Ascending aorta (tissue), 2 donors: Measurements from ENCODE around the gene CLEC11A. TPM values are rescaled to one million over a fixed set of nuclear protein-coding genes. Genes with fewer than 3 reads are reported as not detected.
A peak's percentile ranks its signal among the peaks of the same experiment; 100 is the strongest.

Source experiments
- DNase-seq, 2 donors: peaks; one replicate each; pipeline ENCODE4 v3.0.0-alpha.2; 2019; ENCODE audit warnings: low spot score in 2 of 2
- H3K27ac ChIP-seq, 2 donors: fragments of 200-600 bp; sonication (generic); one replicate each; pipeline ENCODE4 v1.5.1; 2016 to 2017; ENCODE audit warnings: mild to moderate bottlenecking in 1 of 2
- H3K27me3 ChIP-seq: fragments of 200-600 bp; sonication (generic); one replicate; pipeline ENCODE4 v1.5.1; 2017
- H3K36me3 ChIP-seq, 2 donors: fragments of 200-600 bp; sonication (generic); one replicate each; pipeline ENCODE4 v1.5.1; 2016
- H3K4me1 ChIP-seq, 2 donors: fragments of 200-600 bp; sonication (generic); one replicate each; pipeline ENCODE4 v1.5.1; 2016 to 2017; ENCODE audit warnings: mild to moderate bottlenecking in 1 of 2
- H3K4me3 ChIP-seq, 2 donors: fragments of 200-600 bp; sonication (generic); one replicate each; pipeline ENCODE4 v1.5.1; 2016 to 2017; ENCODE audit warnings: mild to moderate bottlenecking in 1 of 2
- H3K9me3 ChIP-seq, 2 donors: fragments of 200-600 bp; sonication (generic); one replicate each; pipeline ENCODE4 v1.5.1; 2016
- intact Hi-C: fragments of 100-400 bp; cut with DNase I; formaldehyde crosslinking; loops from one replicate; pipeline ENCODE4 v1.15.1; 2023
- total RNA-seq: library from RNA; depleted of rRNA; stranded (reverse); fragments of >200 nt; gene quantifications from one replicate; pipeline ENCODE4 v1.1.0, GENCODE V29; 2016
- TF ChIP-seq, protein P1 (sequence below), 3 experiments: fragments of 200-600 bp in 2 of 3; fragments of 450-650 bp in 1 of 3; sonication (generic) in 2 of 3; IDR thresholded peaks; one replicate each; pipeline ENCODE4 v1.5.1; 2016 to 2019; ENCODE audit warnings: antibody characterized with exemption in 3 of 3, mild to moderate bottlenecking in 1 of 3, moderate library complexity in 1 of 3

CLEC11A gene
- total RNA-seq, 1 donor from 2014 or later, result not detected

DNA sequence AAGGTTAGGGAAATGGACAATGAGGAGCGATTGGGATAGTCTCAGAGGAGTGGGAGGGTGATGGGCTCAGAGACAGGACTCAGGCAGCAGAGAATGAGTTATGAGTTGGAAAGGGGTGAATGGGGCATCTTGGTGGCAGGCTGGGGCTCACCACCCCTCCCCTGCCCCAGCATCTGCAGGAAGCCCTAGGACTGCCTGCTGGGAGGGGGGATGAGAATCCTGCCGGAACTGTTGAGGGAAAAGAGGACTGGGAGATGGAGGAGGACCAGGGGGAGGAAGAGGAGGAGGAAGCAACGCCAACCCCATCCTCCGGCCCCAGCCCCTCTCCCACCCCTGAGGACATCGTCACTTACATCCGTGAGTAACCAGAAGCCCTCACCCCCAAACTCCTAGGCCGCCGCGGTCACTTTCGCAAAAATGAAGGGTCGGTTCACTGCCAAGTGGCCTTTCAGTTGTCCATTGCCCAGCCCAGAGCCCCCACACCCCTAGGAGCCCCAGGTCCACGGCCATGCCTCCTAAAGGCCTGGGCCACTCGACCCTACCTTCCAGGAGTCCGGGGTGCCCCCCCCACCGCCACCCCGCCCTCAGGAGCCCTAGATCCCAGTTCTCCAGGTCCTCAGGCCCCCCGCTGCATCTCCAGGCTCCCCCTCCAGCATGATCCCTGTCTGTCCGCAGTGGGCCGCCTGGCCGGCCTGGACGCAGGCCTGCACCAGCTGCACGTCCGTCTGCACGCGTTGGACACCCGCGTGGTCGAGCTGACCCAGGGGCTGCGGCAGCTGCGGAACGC is 764 bp downstream of the CLEC11A start:
- peaks cover 7% of the 10 kb centered on the region for H3K27me3 ChIP-seq
- no peaks in the 10 kb centered on the region for H3K36me3 ChIP-seq
- H3K27ac ChIP-seq, result peak overlapping the region in 1 of 2 donors; percentile 34
- peaks cover 9 to 12% of the 10 kb centered on the region in 2 donors for H3K4me1 ChIP-seq
- intact Hi-C loops, result no loop called here
- DNase-seq, result no peak
- no peaks in the 10 kb centered on the region for H3K9me3 ChIP-seq
- peak overlapping the region; percentile 51 to 71 for H3K4me3 ChIP-seq
- TF ChIP-seq, protein P1, sequence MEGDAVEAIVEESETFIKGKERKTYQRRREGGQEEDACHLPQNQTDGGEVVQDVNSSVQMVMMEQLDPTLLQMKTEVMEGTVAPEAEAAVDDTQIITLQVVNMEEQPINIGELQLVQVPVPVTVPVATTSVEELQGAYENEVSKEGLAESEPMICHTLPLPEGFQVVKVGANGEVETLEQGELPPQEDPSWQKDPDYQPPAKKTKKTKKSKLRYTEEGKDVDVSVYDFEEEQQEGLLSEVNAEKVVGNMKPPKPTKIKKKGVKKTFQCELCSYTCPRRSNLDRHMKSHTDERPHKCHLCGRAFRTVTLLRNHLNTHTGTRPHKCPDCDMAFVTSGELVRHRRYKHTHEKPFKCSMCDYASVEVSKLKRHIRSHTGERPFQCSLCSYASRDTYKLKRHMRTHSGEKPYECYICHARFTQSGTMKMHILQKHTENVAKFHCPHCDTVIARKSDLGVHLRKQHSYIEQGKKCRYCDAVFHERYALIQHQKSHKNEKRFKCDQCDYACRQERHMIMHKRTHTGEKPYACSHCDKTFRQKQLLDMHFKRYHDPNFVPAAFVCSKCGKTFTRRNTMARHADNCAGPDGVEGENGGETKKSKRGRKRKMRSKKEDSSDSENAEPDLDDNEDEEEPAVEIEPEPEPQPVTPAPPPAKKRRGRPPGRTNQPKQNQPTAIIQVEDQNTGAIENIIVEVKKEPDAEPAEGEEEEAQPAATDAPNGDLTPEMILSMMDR (IDR thresholded peaks at IDR 0.05), result no peak

DNA sequence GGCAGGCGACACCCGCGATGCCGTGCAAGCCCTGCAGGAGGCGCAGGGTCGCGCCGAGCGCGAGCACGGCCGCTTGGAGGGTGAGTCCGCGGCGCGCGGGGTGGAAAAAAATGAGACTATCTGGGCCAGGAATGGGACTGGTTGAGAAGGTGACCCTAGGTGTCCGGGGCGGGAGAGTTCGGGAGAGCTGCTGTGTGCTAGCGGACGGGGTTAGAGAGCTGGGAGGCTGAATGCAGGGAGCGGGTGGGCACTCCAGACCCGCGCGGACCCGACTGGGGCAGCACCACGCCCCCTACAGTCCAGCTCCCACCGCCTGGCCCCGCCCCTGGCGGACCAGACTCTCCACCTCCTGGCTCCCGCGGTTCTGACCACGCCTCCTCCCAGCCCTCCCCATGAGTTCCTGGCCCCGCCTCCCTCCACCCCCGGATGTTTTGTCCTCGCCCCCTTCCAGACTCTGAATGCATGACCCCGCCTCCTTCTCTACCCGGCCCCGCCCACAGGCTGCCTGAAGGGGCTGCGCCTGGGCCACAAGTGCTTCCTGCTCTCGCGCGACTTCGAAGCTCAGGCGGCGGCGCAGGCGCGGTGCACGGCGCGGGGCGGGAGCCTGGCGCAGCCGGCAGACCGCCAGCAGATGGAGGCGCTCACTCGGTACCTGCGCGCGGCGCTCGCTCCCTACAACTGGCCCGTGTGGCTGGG is 1.5 kb downstream of the CLEC11A start:
- H3K27ac ChIP-seq, result peak overlapping the region; percentile 12 to 26
- intact Hi-C loops, result no loop called here
- DNase-seq, result peak; percentile 85 to 96
- H3K9me3 ChIP-seq, result no peaks in the 10 kb centered on the region
- H3K4me1 ChIP-seq, result peaks cover 6 to 10% of the 10 kb centered on the region in 2 donors
- peak overlapping the region; percentile 51 to 71 for H3K4me3 ChIP-seq
- no peaks in the 10 kb centered on the region for H3K27me3 ChIP-seq
- no peaks in the 10 kb centered on the region for H3K36me3 ChIP-seq
- TF ChIP-seq, protein P1 (IDR thresholded peaks at IDR 0.05), result peak; percentile 44 to 68 (median 63)

DNA sequence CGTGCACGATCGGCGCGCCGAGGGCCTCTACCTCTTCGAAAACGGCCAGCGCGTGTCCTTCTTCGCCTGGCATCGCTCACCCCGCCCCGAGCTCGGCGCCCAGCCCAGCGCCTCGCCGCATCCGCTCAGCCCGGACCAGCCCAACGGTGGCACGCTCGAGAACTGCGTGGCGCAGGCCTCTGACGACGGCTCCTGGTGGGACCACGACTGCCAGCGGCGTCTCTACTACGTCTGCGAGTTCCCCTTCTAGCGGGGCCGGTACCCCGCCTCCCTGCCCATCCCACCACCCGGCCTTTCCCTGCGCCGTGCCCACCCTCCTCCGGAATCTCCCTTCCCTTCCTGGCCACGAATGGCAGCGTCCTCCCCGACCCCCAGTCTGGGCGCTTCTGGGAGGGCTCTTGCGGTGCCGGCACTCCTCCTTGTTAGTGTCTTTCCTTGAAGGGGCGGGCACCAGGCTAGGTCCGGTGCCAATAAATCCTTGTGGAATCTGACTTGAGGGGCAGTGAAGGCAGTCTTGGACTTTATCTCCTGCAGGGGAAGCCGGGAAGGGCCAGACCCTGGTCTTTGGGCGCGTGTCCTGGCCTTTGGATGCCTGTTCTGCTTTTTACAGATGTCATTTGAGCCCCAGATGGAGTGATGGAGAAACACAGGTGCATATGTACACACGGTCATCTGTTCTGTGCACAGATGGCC is 2.2 kb downstream of the CLEC11A start:
- Histone ChIP-seq H3K27ac (peak overlapping the region; percentile 12 to 26), H3K36me3 (no peaks in the 10 kb centered on the region), H3K4me3 (peak overlapping the region; percentile 51 to 71), H3K27me3 (no peaks in the 10 kb centered on the region), H3K9me3 (no peaks in the 10 kb centered on the region), H3K4me1 (peaks cover 6 to 10% of the 10 kb centered on the region in 2 donors)
- TF ChIP-seq, protein P1 (IDR thresholded peaks at IDR 0.05), result no peak
- intact Hi-C loops, result no loop called here
- no peak for DNase-seq

DNA sequence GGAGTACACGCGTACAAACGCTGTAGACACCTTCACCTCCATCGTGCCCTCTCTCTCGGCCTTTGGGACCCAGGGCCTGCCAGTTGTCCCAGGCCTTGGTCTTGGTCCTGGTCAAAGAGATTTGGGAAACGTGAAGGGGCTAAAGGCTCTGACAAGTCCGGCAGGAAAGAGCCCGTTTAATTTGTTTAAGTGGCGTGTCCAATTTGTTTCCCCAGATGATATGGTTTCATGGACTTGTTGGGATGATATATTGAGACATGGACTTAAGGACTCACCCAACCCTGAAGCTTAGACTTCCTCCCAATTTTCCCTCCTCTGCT is 2.7 kb downstream of the CLEC11A start:
- intact Hi-C loops, result no loop called here
- H3K36me3 ChIP-seq, result no peaks in the 10 kb centered on the region
- H3K9me3 ChIP-seq, result no peaks in the 10 kb centered on the region
- H3K4me1 ChIP-seq, result peaks cover 6 to 10% of the 10 kb centered on the region in 2 donors
- peak overlapping the region; percentile 51 to 71 for H3K4me3 ChIP-seq
- no peaks in the 10 kb centered on the region for H3K27me3 ChIP-seq
- TF ChIP-seq, protein P1 (IDR thresholded peaks at IDR 0.05), result no peak
- DNase-seq, result no peak
- H3K27ac ChIP-seq, result no peak overlapping the region

DNA sequence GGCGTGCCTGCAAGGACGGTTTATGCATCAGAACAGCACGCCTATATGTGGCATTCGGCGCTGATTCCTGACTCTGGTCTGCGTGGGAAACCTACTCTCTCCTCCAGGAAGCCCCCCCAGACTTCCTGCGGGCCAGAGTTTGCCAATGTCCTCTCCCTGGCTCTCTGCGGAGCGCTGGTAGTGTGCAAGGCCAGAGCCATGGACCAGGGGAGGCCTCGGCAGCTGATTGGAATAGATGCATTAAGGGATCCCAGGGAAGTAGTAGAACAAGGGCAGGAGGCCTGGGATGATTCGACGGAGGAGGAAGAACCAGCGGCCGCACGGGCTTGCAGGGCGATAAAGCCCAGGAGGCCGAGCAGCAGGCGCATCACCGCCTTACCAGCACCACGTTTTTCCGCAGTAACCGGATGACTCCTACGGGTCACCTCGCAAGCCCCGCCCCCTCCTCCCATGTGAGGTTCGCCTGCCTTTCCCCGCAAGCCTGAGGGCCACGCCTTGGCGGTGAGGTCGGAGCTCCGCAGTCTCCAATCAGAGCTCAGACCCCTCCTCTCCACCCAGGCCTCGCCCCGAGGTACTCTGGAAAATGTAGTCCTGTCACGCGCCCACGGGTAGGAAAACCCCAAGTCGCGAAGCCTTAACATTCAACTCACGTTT is 5.0 kb downstream of the CLEC11A start:
- TF ChIP-seq, protein P1 (IDR thresholded peaks at IDR 0.05), result no peak
- H3K9me3 ChIP-seq, result no peaks in the 10 kb centered on the region
- no peaks in the 10 kb centered on the region for H3K36me3 ChIP-seq
- no peak overlapping the region for H3K27ac ChIP-seq
- H3K27me3 ChIP-seq, result no peaks in the 10 kb centered on the region
- no peak overlapping the region for H3K4me3 ChIP-seq
- H3K4me1 ChIP-seq, result peaks cover 6 to 10% of the 10 kb centered on the region in 2 donors
- intact Hi-C loops, result no loop called here
- DNase-seq, result peak in 1 of 2 donors; percentile 76
